Testis (tissue), 2 donors: Measurements from ENCODE around the gene ODR4.

Experiments used
- CTCF ChIP-seq, 3 experiments: fragments of 450-650 bp in 2 of 3; fragments of 200-600 bp in 1 of 3; sonication (generic) in 1 of 3; IDR thresholded peaks; one replicate each; pipeline ENCODE4 v1.5.1; 2016 to 2019; ENCODE audit warnings: antibody characterized with exemption in 3 of 3, mild to moderate bottlenecking in 2 of 3, moderate library complexity in 1 of 3
- POLR2A ChIP-seq: fragments of 450-650 bp; IDR thresholded peaks from one replicate; pipeline ENCODE4 v1.6.1; 2017; ENCODE audit warnings: antibody characterized with exemption, mild to moderate bottlenecking, moderate library complexity

GRCh38 chr1:186418503-186418902 is 42.9 kb downstream of the ODR4 start:
- TF ChIP-seq CTCF (IDR thresholded peaks at IDR 0.05) (no peak), POLR2A (no peak)
